GM12878 (cell line): ENCODE results near the gene DLG1. TPM values are rescaled to one million over a fixed set of nuclear protein-coding genes. Genes with fewer than 3 reads are reported as not detected.

Source experiments
- ATAC-seq: fragments of 200-7000 bp; cut with Tn5 transposase; 3 replicates; pipeline ENCODE4 v1.9.1; 2020; ENCODE audit warnings: mild to moderate bottlenecking, moderate library complexity
- BruUV-seq: library from RNA; stranded (reverse); fragments of 400-500 nt; replicated peaks from 2 replicates; lab custom pipeline; 2021; lab: Mats Ljungman, UMichigan
- CTCF ChIA-PET: fragments of 300-600 bp; sonication (Branson Sonifier 250); formaldehyde crosslinking; extraction: SDS; loops from one replicate; lab custom pipeline; 2021; ENCODE audit warnings: inconsistent platforms; lab: Yijun Ruan, JAX
- POLR2A ChIA-PET: fragments of 350-600 bp; formaldehyde crosslinking; extraction: SDS; loops from one replicate; lab custom pipeline; 2021; ENCODE audit warnings: inconsistent platforms; lab: Charles Lee
- RAD21 ChIA-PET: fragments of 300-600 bp; sonication (Branson Sonifier 250); formaldehyde crosslinking; loops from one replicate; lab custom pipeline; 2023; ENCODE audit warnings: antibody characterized with exemption; ENCODE audit not compliant: unreplicated experiment; lab: Charles Lee
- SMC1A ChIA-PET: fragments of 300-600 bp; sonication (Branson Sonifier 250); formaldehyde crosslinking; loops from one replicate; lab custom pipeline; 2023; ENCODE audit not compliant: unreplicated experiment, uncharacterized antibody; lab: Charles Lee
- DNase-seq: peaks from one replicate; pipeline ENCODE4 v3.0.0-alpha.2; 2011; ENCODE audit warnings: low read depth, low spot score
- FAIRE-seq: peaks from 3 replicates; lab custom pipeline; 2011; peaks lifted over from hg19 to GRCh38; lab: Jason Lieb, UNC
- H2AFZ ChIP-seq: 2 replicates; pipeline ENCODE4 v1.6.0; 2011; ENCODE audit warnings: low read depth, low read length, control low read depth; ENCODE audit not compliant: control insufficient read depth
- H3K27ac ChIP-seq: 2 replicates; pipeline ENCODE4 v1.5.1; 2011; ENCODE audit warnings: control low read depth; ENCODE audit not compliant: control insufficient read depth, insufficient read depth
- H3K27me3 ChIP-seq, 2 experiments: replicated peaks in 1 of 2; 2 replicates each; pipeline versions ENCODE4 v1.6.0 to v1.6.1; 2011; ENCODE audit warnings: low read length in 1 of 2; ENCODE audit not compliant: control insufficient read depth in 2 of 2, insufficient read depth in 2 of 2
- H3K36me3 ChIP-seq, 2 experiments: 2 replicates each; pipeline ENCODE4 v1.5.1; 2011; ENCODE audit warnings: low read length in 1 of 2; ENCODE audit not compliant: control insufficient read depth in 2 of 2, insufficient read depth in 2 of 2
- H3K4me1 ChIP-seq: 2 replicates; pipeline ENCODE4 v1.6.1; 2011; ENCODE audit warnings: mild to moderate bottlenecking, low read length, moderate library complexity, mixed read lengths; ENCODE audit not compliant: control insufficient read depth, insufficient read depth
- H3K4me2 ChIP-seq: 2 replicates; pipeline ENCODE4 v1.6.0; 2011; ENCODE audit warnings: control low read depth; ENCODE audit not compliant: control insufficient read depth, insufficient read depth
- H3K4me3 ChIP-seq: fragments of 200-600 bp; sonication (generic); 2 replicates; pipeline ENCODE4 v1.5.1; 2016
- H3K79me2 ChIP-seq: 2 replicates; pipeline ENCODE4 v1.6.0; 2011; ENCODE audit warnings: low read length; ENCODE audit not compliant: control insufficient read depth, insufficient read depth
- H3K9ac ChIP-seq: 2 replicates; pipeline ENCODE4 v1.8.0; 2011; ENCODE audit warnings: low read length, control low read depth, mixed read lengths; ENCODE audit not compliant: control insufficient read depth, insufficient read depth
- H3K9me3 ChIP-seq: replicated peaks from 3 replicates; pipeline ENCODE4 v1.5.1; 2011; ENCODE audit warnings: mild to moderate bottlenecking, low read length; ENCODE audit not compliant: control insufficient read depth, insufficient read depth
- H4K20me1 ChIP-seq: 2 replicates; pipeline ENCODE4 v1.6.0; 2011; ENCODE audit not compliant: control insufficient read depth, insufficient read depth
- ASH2L ChIP-seq: fragments of 300-600, 200-600 bp; sonication (generic); IDR thresholded peaks from 2 replicates; pipeline ENCODE4 v1.6.1; 2017; ENCODE audit warnings: low read depth, mild to moderate bottlenecking, borderline replicate concordance
- ATF3 ChIP-seq: IDR thresholded peaks from 2 replicates; pipeline ENCODE4 v1.6.1; 2011; ENCODE audit warnings: low read depth, mild to moderate bottlenecking, low read length, moderate library complexity, borderline replicate concordance; ENCODE audit errors: extremely low read depth
- BHLHE40 ChIP-seq, 2 experiments: fragments of 450-650 bp in 1 of 2; IDR thresholded peaks; 2 replicates each; pipeline ENCODE4 v1.6.1; 2011 to 2017; ENCODE audit warnings: low read depth in 2 of 2, borderline replicate concordance in 1 of 2, improper control_type of control experiment in 1 of 2, low read length in 1 of 2, mild to moderate bottlenecking in 1 of 2
- E2F4 ChIP-seq: IDR thresholded peaks from 2 replicates; pipeline ENCODE4 v1.6.1; 2012; ENCODE audit warnings: low read depth, low read length, improper control_type of control experiment
- FOXM1 ChIP-seq: IDR thresholded peaks from 2 replicates; pipeline ENCODE4 v1.6.1; 2012; ENCODE audit warnings: low read depth, mild to moderate bottlenecking, inconsistent platforms, low read length, moderate library complexity
- HDGF ChIP-seq: fragments of 450-650 bp; IDR thresholded peaks from 2 replicates; pipeline ENCODE4 v1.6.1; 2016; ENCODE audit warnings: antibody characterized with exemption
- JUND ChIP-seq: IDR thresholded peaks from 2 replicates; pipeline ENCODE4 v1.6.1; 2012; ENCODE audit warnings: low read depth, mild to moderate bottlenecking, low read length, improper control_type of control experiment, moderate library complexity
- MAX ChIP-seq: IDR thresholded peaks from 2 replicates; pipeline ENCODE4 v1.6.1; 2012; ENCODE audit warnings: low read depth, low read length, improper control_type of control experiment
- MYC ChIP-seq: IDR thresholded peaks from 2 replicates; pipeline ENCODE4 v1.6.1; 2011; ENCODE audit warnings: mild to moderate bottlenecking, low read length, moderate library complexity, inconsistent platforms; ENCODE audit not compliant: insufficient read depth, insufficient replicate concordance, insufficient read length, severe bottlenecking
- RAD21 ChIP-seq: IDR thresholded peaks from 2 replicates; pipeline ENCODE4 v1.6.1; 2011; ENCODE audit warnings: mild to moderate bottlenecking, low read depth, low read length, moderate library complexity; ENCODE audit not compliant: insufficient read depth
- RAD51 ChIP-seq: fragments of 450-650 bp; IDR thresholded peaks from 2 replicates; pipeline ENCODE4 v1.6.1; 2016; ENCODE audit warnings: moderate library complexity, mild to moderate bottlenecking, inconsistent platforms
- REST ChIP-seq: IDR thresholded peaks from 2 replicates; pipeline ENCODE4 v1.6.1; 2012; ENCODE audit warnings: mild to moderate bottlenecking, low read depth, low read length
- SMAD5 ChIP-seq: IDR thresholded peaks from 2 replicates; pipeline ENCODE4 v1.6.1; 2016; ENCODE audit warnings: antibody characterized with exemption, low read depth
- TCF3 ChIP-seq: IDR thresholded peaks from 2 replicates; pipeline ENCODE4 v1.6.1; 2012; ENCODE audit warnings: low read depth, mild to moderate bottlenecking, low read length, borderline replicate concordance; ENCODE audit not compliant: insufficient read depth
- TCF7 ChIP-seq: IDR thresholded peaks from 2 replicates; pipeline ENCODE4 v1.6.1; 2014; ENCODE audit warnings: antibody characterized with exemption, borderline replicate concordance
- USF2 ChIP-seq: IDR thresholded peaks from 2 replicates; pipeline ENCODE4 v1.6.1; 2011; ENCODE audit warnings: low read depth, low read length, improper control_type of control experiment, borderline replicate concordance
- ZNF24 ChIP-seq: fragments of 450-650 bp; IDR thresholded peaks from 2 replicates; pipeline ENCODE4 v1.6.1; 2017; ENCODE audit warnings: antibody characterized with exemption, mild to moderate bottlenecking
- ZNF384 ChIP-seq: IDR thresholded peaks from 2 replicates; pipeline ENCODE4 v1.6.1; 2012; ENCODE audit warnings: low read depth, mild to moderate bottlenecking, low read length, improper control_type of control experiment, borderline replicate concordance
- WGBS: methylation state at CpG from one replicate; pipeline ENCODE4 v1.1.6; 2016; ENCODE audit warnings: low lambda C conversion rate; ENCODE audit not compliant: insufficient replicate concordance, insufficient coverage; ENCODE audit errors: missing lambda C conversion rate; 5-methylcytosine and 5-hydroxymethylcytosine counted together
- in situ Hi-C: fragments of 300-500 bp; cut with MboI; formaldehyde crosslinking; loops from 9 replicates; pipeline ENCODE4 v1.14.3; 2018; ENCODE audit warnings: mixed read lengths
- intact Hi-C: fragments of 100-400 bp; cut with micrococcal nuclease; formaldehyde crosslinking; loops from one replicate; pipeline ENCODE4 v1.14.2; 2022; ENCODE audit not compliant: unreplicated experiment
- polyA plus RNA-seq, 11 experiments: library from polyadenylated mRNA; depleted of rRNA in 4 of 11; unstranded in 6 of 11; stranded (reverse) in 5 of 11; fragments of >200 nt; fragmentation: Nextera tagmentation in 4 of 11; fragmentation: Illumina TruSeq in 1 of 11; extraction: Ambion mirVana in 4 of 11; extraction: Trizol in 1 of 11; gene quantifications; 1 replicate in 1 of 11; 2 replicates in 10 of 11; pipeline versions ENCODE4 v1.2.1 to v1.2.3, GENCODE V29; 2011 to 2016; ENCODE audit warnings: inconsistent platforms in 2 of 11, missing spikeins in 2 of 11, low read depth in 1 of 11
- total RNA-seq, 4 experiments: library from RNA; depleted of rRNA in 3 of 4; stranded (reverse); fragments of >200 nt in 3 of 4; fragmentation: Illumina TruSeq in 1 of 4; extraction: Trizol in 1 of 4; gene quantifications; 2 replicates each; pipeline versions ENCODE4 v1.2.1 to v1.2.3, GENCODE V29; 2013 to 2021

The DLG1 gene
- total and polyA plus RNA-seq, 10 of the 15 experiments (the other 5 are each of a cell fraction or from before 2014, with no cell fraction given), result 9.2 to 63.1 (median 40.1) TPM

GRCh38 chr3:197256104-197256503, 42.3 kb downstream of the DLG1 start:
- H2AFZ ChIP-seq, result no peak overlapping the region
- H3K9ac ChIP-seq, result no peak overlapping the region
- FAIRE-seq, result no peak
- POLR2A ChIA-PET, result interaction anchor here (0.6 to 1.3 kb wide), 3 partner anchors 9 to 470 kb away, joined by 3 to 4 read pairs (median 3); no protein-coding TSS in a partner anchor
- TF ChIP-seq BHLHE40 (IDR thresholded peaks at IDR 0.05; ENCODE audit: borderline replicate concordance in 1 of 2, low read depth in 2 of 2, low read length in 1 of 2) (no peak), SMAD5 (no peak), MAX (no peak), ZNF384 (no peak), REST (no peak), ZNF24 (no peak), E2F4 (no peak), ASH2L (no peak), FOXM1 (no peak), TCF7 (no peak), RAD51 (no peak), ATF3 (no peak), TCF3 (no peak), JUND (no peak), HDGF (no peak), MYC (no peak), RAD21 (no peak), USF2 (no peak)
- TF ChIP-seq, all 136 proteins: peak for 0
- no peak overlapping the region for H3K27ac ChIP-seq
- no peaks in the 10 kb centered on the region; a peak in 1 of 4 replicates for H3K36me3 ChIP-seq
- H3K4me1 ChIP-seq, result no peaks in the 10 kb centered on the region
- intact Hi-C loops, result loop anchor here (5.0 to 10.0 kb wide), 3 partner anchors 34 to 201 kb away; no protein-coding TSS in a partner anchor
- H3K9me3 ChIP-seq, result no peaks in the 10 kb centered on the region
- RAD21 ChIA-PET, result interaction anchor here (0.7 to 5.9 kb wide), 18 partner anchors 9 to 254 kb away, joined by 3 to 86 read pairs (median 7); no protein-coding TSS in a partner anchor
- 92% methylated on average over 4 of the region's 4 CpGs for WGBS
- BruUV-seq, result no TSS peak
- SMC1A ChIA-PET, result interaction anchor here (1.0 to 4.0 kb wide), 31 partner anchors 10 to 254 kb away, joined by 3 to 89 read pairs (median 7); no protein-coding TSS in a partner anchor
- in situ Hi-C loops, result no loop called here
- H3K79me2 ChIP-seq, result peaks cover 42% of the 10 kb centered on the region
- ATAC-seq (no peak), DNase-seq (no peak)
- H3K4me2 ChIP-seq, result no peak overlapping the region
- H3K27me3 ChIP-seq, result no peaks in the 10 kb centered on the region
- no peak overlapping the region for H3K4me3 ChIP-seq
- H4K20me1 ChIP-seq, result no peaks in the 10 kb centered on the region
- CTCF ChIA-PET, result interaction anchor here (0.6 to 5.3 kb wide), 48 partner anchors 8 to 413 kb away, joined by 3 to 141 read pairs (median 7); no protein-coding TSS in a partner anchor
